CD4-positive, alpha-beta T cell (primary cell): ENCODE results near the gene SLC35F2. TPM values are rescaled to one million over a fixed set of nuclear protein-coding genes. Genes with fewer than 3 reads are reported as not detected.

Source experiments
- ATAC-seq: fragments of 200-7000 bp; cut with Tn5 transposase; one replicate; pipeline ENCODE4 v1.10.0; 2022; ENCODE audit warnings: mild to moderate bottlenecking; ENCODE audit not compliant: poor library complexity
- CTCF ChIA-PET: fragments of 350-600 bp; sonication (Branson Sonifier 250); formaldehyde crosslinking; loops from one replicate; lab custom pipeline; 2021; ENCODE audit warnings: antibody characterized with exemption, inconsistent platforms; lab: Charles Lee
- POLR2A ChIA-PET: fragments of 350-600 bp; sonication (Branson Sonifier 250); formaldehyde crosslinking; loops from one replicate; lab custom pipeline; 2021; ENCODE audit warnings: antibody characterized with exemption, inconsistent platforms; lab: Charles Lee
- DNase-seq, 14 experiments: peaks; one replicate each; pipeline ENCODE4 v3.0.0-alpha.2; 2013 to 2020; ENCODE audit warnings: mixed read lengths in 2 of 14
- H3K27ac ChIP-seq, 2 donors: one replicate each; pipeline versions ENCODE4 v1.5.1 to v1.7.0; 2013; ENCODE audit warnings: low read length in 2 of 2, low read depth in 1 of 2, mild to moderate bottlenecking in 1 of 2
- H3K27me3 ChIP-seq, 2 experiments: 1 replicate in 1 of 2; 2 replicates in 1 of 2; pipeline versions ENCODE4 v1.6.1 to v1.7.0; 2013; ENCODE audit warnings: low read length in 2 of 2, control low read depth in 1 of 2, mild to moderate bottlenecking in 1 of 2, moderate library complexity in 1 of 2; ENCODE audit not compliant: insufficient read depth in 2 of 2, control insufficient read depth in 1 of 2
- H3K36me3 ChIP-seq: one replicate; pipeline ENCODE4 v1.6.1; 2013; ENCODE audit warnings: low read length, control low read depth; ENCODE audit not compliant: insufficient read depth
- H3K4me1 ChIP-seq: one replicate; pipeline ENCODE4 v1.6.1; 2013; ENCODE audit warnings: low read length, control low read depth; ENCODE audit not compliant: insufficient read depth
- H3K4me3 ChIP-seq: one replicate; pipeline ENCODE4 v1.5.1; 2013; ENCODE audit warnings: mild to moderate bottlenecking, low read length, moderate library complexity
- H3K9me3 ChIP-seq, 2 experiments: 1 replicate in 1 of 2; 2 replicates in 1 of 2; pipeline versions ENCODE4 v1.6.1 to v1.7.0; 2013; ENCODE audit warnings: low read length in 2 of 2, mild to moderate bottlenecking in 2 of 2, control low read depth in 1 of 2, moderate library complexity in 1 of 2; ENCODE audit not compliant: control insufficient read depth in 1 of 2, insufficient read depth in 1 of 2
- H3K27ac Mint-ChIP-seq: one replicate; pipeline ENCODE4 v1.8.0; 2020; ENCODE audit warnings: mixed read lengths
- H3K27me3 Mint-ChIP-seq: one replicate; pipeline ENCODE4 v1.8.0; 2021; ENCODE audit warnings: mixed read lengths
- H3K36me3 Mint-ChIP-seq: one replicate; pipeline ENCODE4 v1.8.0; 2021; ENCODE audit warnings: low read depth, mixed read lengths
- H3K4me1 Mint-ChIP-seq: one replicate; pipeline ENCODE4 v1.8.0; 2021; ENCODE audit warnings: low read depth, mixed read lengths
- H3K4me3 Mint-ChIP-seq: one replicate; pipeline ENCODE4 v1.8.0; 2020; ENCODE audit warnings: mild to moderate bottlenecking, mixed read lengths
- H3K9me3 Mint-ChIP-seq: one replicate; pipeline ENCODE4 v1.8.0; 2020; ENCODE audit warnings: mixed read lengths
- intact Hi-C, 2 experiments: fragments of 100-400 bp; cut with DNase I in 1 of 2; cut with micrococcal nuclease in 1 of 2; formaldehyde crosslinking; loops; one replicate each; pipeline versions ENCODE4 v1.15.1 to v1.9.0; 2023 to 2025; cut with DNase I, micrococcal nuclease
- total RNA-seq, 174 experiments: library from RNA in 2 of 174; stranded (reverse) in 2 of 174; gene quantifications; one replicate each; pipeline ENCODE4 v1.2.3 and lab custom pipeline; 2021 to 2026
- TF ChIP-seq, protein P1 (sequence below): fragments of 200-600 bp; IDR thresholded peaks from one replicate; pipeline ENCODE4 v1.8.0; 2022; ENCODE audit warnings: antibody characterized with exemption, mild to moderate bottlenecking

SLC35F2 gene
- total RNA-seq, 2 experiments from 2014 or later = 2.8 to 3.0 TPM

DNA sequence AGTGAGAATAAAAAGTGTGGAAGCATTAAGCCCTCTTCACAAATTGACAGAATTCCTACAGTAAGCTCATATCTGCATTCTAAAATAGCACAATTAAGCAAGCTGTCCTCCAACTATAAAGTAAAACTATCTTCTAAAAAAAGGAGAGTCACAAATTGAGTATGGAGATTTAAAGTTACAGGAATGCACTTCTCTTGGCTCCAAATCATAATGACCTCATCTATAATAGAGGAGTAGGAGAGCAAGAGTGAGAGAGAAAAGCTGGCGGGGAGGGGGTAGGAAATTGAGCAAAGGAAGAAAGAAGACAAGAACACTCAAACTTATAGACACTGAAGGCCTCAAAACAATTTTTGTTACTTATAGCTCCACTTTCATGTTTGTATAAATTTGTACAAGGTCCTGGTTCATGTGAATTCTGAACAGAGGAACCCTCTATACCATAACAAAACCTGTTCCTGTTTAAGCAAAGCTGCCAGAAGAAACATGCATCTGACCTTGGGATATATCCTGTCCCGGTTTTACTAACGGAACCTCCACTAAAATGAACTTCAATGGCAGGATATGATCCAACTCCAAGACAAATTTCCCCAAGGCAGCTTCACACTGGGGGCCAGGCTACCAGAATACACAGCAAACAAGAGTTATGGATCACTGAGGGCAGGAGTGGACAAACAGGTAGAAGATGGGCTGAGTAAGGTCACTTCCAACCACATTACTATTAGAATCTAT, 37.2 kb downstream of the SLC35F2 start:
- ATAC-seq (no peak), DNase-seq (no peak)
- no peaks in the 10 kb centered on the region for H3K4me1 Mint-ChIP-seq
- no peak overlapping the region for H3K4me3 Mint-ChIP-seq
- TF ChIP-seq, protein P1, sequence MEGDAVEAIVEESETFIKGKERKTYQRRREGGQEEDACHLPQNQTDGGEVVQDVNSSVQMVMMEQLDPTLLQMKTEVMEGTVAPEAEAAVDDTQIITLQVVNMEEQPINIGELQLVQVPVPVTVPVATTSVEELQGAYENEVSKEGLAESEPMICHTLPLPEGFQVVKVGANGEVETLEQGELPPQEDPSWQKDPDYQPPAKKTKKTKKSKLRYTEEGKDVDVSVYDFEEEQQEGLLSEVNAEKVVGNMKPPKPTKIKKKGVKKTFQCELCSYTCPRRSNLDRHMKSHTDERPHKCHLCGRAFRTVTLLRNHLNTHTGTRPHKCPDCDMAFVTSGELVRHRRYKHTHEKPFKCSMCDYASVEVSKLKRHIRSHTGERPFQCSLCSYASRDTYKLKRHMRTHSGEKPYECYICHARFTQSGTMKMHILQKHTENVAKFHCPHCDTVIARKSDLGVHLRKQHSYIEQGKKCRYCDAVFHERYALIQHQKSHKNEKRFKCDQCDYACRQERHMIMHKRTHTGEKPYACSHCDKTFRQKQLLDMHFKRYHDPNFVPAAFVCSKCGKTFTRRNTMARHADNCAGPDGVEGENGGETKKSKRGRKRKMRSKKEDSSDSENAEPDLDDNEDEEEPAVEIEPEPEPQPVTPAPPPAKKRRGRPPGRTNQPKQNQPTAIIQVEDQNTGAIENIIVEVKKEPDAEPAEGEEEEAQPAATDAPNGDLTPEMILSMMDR = no peak
- H3K36me3 Mint-ChIP-seq = no peaks in the 10 kb centered on the region
- Histone ChIP-seq H3K4me1 (no peaks in the 10 kb centered on the region), H3K9me3 (no peaks in the 10 kb centered on the region), H3K27ac (no peak overlapping the region), H3K36me3 (no peaks in the 10 kb centered on the region), H3K27me3 (no peaks in the 10 kb centered on the region), H3K4me3 (no peak overlapping the region)
- no peaks in the 10 kb centered on the region for H3K27me3 Mint-ChIP-seq
- intact Hi-C loops = no loop called here
- ChIA-PET POLR2A (interaction anchor here (0.8 kb wide), 1 partner anchor 29 kb away, joined by 3 read pairs; no protein-coding TSS in a partner anchor), CTCF (no interaction called here)
- H3K27ac Mint-ChIP-seq = no peak overlapping the region
- H3K9me3 Mint-ChIP-seq = no peaks in the 10 kb centered on the region

DNA sequence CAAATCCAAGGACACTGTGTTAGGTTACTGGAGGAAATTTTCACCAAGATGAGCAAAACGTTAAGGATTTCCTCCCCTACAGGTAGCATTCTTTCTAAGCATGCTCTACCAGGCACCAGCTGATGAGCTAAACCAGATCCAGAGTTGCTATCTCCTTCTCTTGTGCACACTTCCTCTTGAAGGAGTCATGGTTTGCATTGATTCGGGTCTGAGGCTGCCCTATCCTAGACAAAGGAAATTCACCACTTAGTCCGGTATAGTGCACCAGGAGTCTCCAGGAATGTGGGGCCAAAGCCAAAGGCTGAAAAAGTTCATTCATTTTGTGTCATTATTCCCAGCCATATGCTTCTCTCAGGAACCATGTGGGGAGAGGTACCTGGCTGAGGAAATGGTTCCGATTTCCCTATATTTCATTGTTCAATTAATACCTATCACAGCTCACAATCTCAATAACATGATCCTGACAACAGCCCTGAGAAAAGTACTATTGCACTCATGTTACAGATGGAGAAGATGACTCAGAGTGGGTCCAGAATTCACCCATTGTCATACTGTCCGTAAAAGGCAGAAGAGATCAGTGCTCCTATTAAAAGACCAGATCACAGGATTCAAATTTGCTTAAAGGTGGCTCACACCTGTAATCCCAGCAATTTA, 39.1 kb downstream of the SLC35F2 start:
- Histone ChIP-seq H3K4me1 (no peaks in the 10 kb centered on the region), H3K27ac (no peak overlapping the region), H3K27me3 (no peaks in the 10 kb centered on the region), H3K36me3 (no peaks in the 10 kb centered on the region), H3K4me3 (no peak overlapping the region), H3K9me3 (no peaks in the 10 kb centered on the region)
- intact Hi-C loops = no loop called here
- H3K36me3 Mint-ChIP-seq = no peaks in the 10 kb centered on the region
- H3K4me1 Mint-ChIP-seq = no peaks in the 10 kb centered on the region
- TF ChIP-seq, protein P1 = no peak
- H3K4me3 Mint-ChIP-seq = no peak overlapping the region
- DNase-seq (no peak), ATAC-seq (no peak)
- POLR2A ChIA-PET = no interaction called here
- no peaks in the 10 kb centered on the region for H3K9me3 Mint-ChIP-seq
- no peak overlapping the region for H3K27ac Mint-ChIP-seq
- CTCF ChIA-PET = no interaction called here
- no peaks in the 10 kb centered on the region for H3K27me3 Mint-ChIP-seq

DNA sequence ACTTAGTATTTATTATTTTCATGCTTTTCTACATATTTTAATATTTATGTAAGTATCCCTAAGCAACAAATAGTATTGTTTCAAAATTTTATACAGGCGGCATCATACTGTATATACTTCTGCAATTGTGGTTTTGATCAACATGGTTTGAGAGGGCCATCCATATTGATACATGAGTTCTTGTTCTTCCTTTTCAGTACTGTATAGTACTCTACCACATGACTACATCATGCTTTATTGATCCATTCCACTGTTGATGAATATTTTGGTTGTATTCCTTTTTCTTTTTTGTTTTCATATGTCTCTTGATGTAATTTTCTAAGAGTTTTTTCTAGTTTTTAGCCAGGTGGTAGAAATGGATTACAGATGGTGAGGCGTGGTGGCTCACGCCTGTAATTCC, 40.1 kb downstream of the SLC35F2 start:
- Mint-ChIP-seq H3K9me3 (no peaks in the 10 kb centered on the region), H3K4me3 (no peak overlapping the region), H3K36me3 (no peaks in the 10 kb centered on the region), H3K27ac (no peak overlapping the region), H3K27me3 (no peaks in the 10 kb centered on the region), H3K4me1 (no peaks in the 10 kb centered on the region)
- TF ChIP-seq, protein P1 = no peak
- Histone ChIP-seq H3K27me3 (no peaks in the 10 kb centered on the region), H3K9me3 (no peaks in the 10 kb centered on the region), H3K4me3 (no peak overlapping the region), H3K27ac (no peak overlapping the region), H3K36me3 (no peaks in the 10 kb centered on the region), H3K4me1 (no peaks in the 10 kb centered on the region)
- ChIA-PET POLR2A (no interaction called here), CTCF (no interaction called here)
- DNase-seq (no peak), ATAC-seq (no peak)
- intact Hi-C loops = no loop called here
